ENCODE measurements around the gene UBE2I.

Gene UBE2I

DNA sequence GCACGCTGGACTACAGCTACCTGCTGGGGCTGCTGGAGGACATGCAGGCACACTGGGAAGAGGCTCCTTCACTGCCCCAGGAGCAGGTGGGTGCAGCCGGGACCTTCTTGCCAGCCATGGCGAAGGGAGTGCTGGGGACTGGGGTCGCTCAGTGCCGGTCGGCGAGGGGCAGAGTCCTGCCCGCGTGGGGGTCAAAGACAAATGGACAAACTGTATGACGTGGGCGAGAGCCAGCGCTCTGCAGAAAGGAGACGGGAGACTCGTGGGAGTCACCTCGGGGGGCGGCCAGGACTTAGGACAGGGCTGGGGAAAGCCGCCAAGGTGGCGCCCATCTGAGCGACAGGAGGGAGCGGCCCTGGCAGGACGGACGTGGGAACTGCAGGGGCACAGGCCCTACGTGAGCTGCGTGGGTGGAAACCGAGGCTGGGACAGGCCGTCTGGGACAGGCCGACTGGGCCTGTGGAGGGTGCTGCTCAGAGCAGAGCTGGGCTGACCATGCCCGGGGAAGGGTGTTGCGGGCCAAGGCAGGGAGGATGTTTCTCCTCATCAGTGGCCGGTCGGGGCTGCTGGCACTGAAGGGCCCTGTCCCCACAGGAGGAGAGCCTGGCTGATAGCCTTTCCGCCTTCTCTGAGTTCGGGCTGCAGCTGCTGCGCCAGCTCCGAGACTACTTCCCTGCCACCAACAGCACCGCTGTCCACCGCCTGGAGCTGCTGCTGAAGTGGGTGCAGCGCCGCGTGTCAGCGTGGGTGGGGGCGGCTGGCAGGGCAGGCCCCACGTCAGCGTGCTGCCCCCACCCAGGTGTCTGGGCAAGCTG, 34.2 kb downstream of the UBE2I start:
- DNase-seq (ENCODE audit: low spot score), result no peak

- DNase-seq (ENCODE audit: low spot score), result no peak
Observed at GRCh38 chr16:1344499-1344898, 35.1 kb downstream of the UBE2I start.

GRCh38 chr16:1345087-1345486, 35.7 kb downstream of the UBE2I start:
- DNase-seq (ENCODE audit: low spot score), result no peak

DNA sequence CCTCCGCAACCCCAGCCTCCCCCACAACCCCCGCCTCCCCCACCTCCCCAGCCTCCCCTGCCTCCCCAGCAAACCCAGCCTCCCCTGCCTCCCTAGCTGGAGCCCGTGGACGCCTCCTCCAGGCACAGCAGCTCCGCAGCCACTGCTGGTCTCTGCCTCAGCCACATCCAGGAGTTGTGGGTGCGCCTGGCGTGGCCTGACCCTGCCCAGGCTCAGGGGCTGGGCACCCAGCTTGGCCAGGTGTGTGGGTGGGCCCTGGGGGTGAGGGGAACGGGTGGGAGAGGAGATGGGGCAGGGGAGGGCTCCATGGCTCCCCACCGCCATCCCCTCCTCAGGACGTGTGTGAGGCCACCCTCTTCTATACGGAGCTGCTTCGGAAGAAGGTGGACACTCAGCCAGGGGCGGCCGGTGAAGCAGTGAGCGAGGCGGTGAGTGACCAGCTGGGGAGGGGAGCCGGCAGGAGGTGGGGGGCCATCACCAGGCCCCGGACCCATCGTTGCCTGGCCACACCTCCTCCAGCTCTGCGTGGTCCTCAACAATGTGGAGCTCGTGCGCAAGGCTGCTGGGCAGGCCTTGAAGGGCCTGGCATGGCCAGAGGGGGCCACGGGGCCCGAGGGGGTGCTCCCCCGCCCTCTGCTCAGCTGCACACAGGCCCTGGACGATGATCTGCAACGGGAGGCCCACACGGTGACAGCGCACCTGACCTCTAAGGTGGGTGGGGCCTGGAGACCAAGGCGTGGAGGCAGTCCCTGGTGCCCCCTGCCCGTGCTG, 36.4 kb downstream of the UBE2I start:
- no peak for DNase-seq (ENCODE audit: low spot score)

DNA sequence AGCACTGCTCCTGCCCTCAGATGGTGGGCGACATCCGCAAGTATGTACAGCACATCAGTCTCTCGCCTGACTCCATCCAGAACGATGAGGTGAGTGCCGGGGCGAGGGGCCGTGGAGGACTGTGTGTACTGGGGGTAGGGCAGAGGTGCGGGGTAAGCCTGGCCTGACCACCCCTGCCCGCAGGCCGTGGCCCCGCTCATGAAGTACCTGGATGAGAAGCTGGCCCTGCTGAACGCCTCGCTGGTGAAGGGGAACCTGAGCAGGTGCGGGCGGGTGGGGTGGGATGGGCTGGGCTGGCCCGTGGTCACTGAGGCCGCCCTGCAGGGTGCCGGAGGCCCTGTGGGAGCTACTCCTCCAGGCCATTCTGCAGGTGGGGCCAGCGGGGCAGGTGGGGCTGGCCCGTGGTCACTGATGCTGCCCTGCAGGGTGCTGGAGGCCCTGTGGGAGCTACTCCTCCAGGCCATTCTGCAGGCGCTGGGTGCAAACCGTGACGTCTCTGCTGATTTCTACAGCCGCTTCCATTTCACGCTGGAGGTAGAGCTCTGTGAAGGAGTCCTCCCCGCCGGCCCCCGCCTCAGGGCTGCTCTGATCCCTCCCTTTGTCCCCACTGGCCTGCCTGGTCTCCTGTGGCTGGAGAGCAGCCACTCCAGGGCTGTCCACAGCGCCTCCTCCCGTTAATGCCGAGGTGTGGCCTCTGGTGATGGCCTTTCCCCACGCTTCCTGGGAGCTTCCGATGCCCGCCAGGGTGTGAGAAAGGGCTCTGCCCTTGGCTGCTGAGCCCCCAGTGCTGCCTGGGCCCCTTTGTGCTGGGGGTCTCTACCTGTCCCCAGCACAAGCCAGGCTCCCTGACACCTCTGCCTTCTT, 37.2 kb downstream of the UBE2I start:
- DNase-seq (ENCODE audit: low spot score), result no peak

DNA sequence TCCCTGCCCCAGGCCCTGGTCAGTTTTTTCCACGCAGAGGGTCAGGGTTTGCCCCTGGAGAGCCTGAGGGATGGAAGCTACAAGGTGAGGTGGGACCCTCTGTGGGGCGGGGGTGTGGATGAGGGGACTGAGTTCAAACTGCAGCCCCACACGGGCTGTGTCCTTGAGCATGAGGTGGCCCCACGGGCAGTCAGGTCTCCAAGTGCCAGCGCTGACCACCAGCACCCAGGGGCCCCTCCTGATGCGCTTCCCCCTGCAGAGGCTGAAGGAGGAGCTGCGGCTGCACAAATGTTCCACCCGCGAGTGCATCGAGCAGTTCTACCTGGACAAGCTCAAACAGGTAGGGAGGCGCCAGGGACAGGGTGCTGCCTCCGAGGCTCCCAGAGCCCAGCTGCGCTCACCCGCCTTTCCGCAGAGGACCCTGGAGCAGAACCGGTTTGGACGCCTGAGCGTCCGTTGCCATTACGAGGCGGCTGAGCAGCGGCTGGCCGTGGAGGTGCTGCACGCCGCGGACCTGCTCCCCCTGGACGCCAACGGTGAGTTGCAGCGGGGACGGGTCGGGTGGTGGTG, 37.9 kb downstream of the UBE2I start:
- no peak for DNase-seq (ENCODE audit: low spot score)

- DNase-seq (ENCODE audit: low spot score), result no peak
Observed at GRCh38 chr16:1347962-1348361, 38.5 kb downstream of the UBE2I start.

GRCh38 chr16:1348441-1348840, 39.0 kb downstream of the UBE2I start:
- DNase-seq (ENCODE audit: low spot score), result no peak

DNA sequence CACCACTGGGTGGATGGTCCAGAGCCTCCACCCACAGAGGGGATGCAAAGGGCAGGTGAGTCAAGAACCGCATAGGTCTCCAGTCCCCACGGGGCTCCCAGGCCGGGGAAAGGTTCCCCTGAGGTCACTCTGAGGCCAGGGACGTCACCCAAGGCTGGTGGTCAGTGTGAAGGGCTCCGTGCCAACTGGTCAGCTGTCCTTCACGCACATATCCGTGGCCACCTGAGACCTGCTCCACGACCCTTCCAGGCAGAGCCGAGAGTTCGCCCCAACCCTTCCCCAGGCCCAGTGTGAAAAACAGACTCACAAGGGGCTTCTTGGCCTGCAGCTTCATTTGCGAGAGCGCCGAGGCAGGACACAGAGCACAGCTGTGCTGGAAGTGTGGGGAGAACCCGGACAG, 39.5 kb downstream of the UBE2I start:
- DNase-seq (ENCODE audit: low spot score), result no peak

DNA sequence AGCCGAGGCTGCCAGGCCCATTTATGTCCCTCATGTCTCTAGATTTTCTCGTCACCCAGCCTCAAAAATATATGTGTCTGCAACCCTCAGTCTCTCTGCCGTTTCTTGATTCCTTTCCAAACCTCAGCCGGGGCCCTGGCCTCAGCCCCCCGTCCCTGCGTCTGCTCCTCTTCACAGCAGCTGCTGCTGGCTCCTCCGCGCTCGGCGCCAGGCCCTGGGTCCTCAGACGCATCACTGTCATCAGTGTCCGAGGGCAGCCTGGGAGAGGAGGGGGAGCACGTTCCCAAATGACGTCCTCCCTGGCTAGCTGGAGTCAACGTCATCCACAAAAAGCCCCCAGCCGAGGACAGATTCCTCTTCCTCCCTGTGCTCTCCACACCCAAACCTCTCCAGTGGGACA, 39.9 kb downstream of the UBE2I start:
- DNase-seq (ENCODE audit: low spot score), result no peak

- no peak for DNase-seq (ENCODE audit: low spot score)
Observed at GRCh38 chr16:1349951-1350350, 40.5 kb downstream of the UBE2I start.

- no peak for DNase-seq (ENCODE audit: low spot score)
Observed at GRCh38 chr16:1350691-1351090, 41.3 kb downstream of the UBE2I start.

DNA sequence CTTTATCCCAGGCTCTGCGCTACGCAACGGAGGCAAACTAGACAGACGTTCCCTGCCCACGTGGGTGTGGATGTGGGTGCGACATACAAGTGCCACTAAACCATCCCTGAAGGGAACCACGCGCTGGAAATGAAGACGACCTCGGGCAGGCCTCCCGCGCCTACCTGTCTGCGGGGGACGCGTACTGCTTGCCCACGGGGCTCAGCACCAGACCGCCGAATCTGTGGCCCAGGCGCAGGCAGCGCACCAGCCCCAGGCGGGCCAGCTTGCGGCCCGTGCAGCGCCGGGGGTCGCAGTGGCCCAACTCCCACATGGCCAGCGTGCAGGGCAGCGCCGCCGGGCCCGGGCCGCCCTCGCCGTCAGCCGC, 41.8 kb downstream of the UBE2I start:
- DNase-seq (ENCODE audit: low spot score), result no peak

DNA sequence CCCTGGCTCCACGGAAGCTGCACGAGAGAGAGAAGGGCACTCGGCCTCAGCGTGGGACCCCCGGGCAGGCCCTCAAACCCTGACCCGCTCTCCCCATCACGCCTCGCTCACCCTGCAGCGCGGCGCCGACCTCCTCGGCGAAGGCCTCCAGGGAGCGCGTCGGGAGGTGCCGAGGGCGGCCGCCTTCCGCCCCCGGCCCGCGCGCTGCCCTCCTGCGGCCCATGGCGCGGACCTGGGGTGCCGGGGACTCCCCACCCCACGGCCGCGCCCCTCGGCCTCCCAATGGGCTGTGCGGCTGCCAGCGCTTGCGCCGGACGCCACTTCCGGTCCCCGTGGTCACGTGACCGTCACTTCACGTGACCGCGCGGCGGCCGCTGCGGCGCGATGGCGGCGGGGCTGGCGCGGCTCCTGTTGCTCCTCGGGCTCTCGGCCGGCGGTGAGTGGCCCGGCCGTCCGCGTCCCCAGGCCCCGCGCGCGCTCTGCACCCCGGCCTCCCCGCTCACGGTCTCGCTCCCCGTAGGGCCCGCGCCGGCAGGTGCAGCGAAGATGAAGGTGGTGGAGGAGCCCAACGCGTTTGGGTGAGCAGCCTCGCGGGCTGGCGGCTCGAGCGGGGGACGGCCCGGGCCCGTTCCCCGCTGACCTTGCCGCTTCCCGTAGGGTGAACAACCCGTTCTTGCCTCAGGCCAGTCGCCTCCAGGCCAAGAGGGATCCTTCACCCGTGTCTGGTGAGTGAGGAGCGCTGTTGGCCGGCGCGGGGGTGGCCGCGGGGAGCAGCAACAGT, 42.3 kb downstream of the UBE2I start, which contains the start of the genes GNPTG and TSR3:
TSS of gene GNPTG (plus strand) at position 350 of the 781 bp plus-strand sequence. CDS start at position 385, 35 bp downstream.
TSS of gene TSR3 (minus strand) at position 297 of the 781 bp plus-strand sequence. CDS start at position 223, 74 bp downstream.
- DNase-seq (ENCODE audit: low spot score), result peak; percentile 77

DNA sequence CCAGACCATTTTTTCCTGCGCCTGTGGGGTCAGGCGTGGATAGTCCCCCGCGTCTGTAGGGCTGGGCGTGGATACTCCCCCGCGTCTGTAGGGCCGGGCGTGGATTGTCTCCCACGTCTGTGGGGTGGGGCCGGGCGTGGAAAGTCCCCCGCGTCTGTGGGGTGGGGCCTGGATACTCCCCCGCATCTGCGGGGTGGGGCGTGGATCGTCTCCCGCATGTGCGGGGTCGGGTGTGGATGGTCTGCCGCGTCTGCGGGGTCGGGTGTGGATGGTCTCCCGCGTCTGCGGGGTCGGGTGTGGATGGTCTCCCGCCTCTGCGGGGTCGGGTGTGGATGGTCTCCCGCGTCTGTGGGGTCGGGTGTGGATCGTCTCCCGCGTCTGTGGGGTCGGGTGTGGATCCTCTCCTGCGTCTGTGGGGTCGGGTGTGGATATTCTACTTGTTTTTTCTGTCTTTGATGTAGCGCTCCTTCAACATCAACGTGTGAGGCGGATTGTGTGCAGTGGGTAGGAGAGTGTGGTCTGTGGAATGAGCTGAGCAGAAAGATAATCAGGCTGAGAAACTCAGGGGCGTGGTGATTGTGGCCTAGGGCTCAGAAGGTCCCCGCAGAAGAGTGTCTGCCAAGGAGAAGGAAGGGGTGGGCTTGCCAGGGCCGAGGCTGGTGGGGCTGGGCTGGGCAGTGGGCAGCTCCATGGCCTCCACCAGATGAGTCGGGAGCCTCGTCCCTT, 45.5 kb downstream of the UBE2I start:
- DNase-seq (ENCODE audit: low spot score), result no peak

GRCh38 chr16:1355591-1355990, 46.2 kb downstream of the UBE2I start:
- no peak for DNase-seq (ENCODE audit: low spot score)

DNA sequence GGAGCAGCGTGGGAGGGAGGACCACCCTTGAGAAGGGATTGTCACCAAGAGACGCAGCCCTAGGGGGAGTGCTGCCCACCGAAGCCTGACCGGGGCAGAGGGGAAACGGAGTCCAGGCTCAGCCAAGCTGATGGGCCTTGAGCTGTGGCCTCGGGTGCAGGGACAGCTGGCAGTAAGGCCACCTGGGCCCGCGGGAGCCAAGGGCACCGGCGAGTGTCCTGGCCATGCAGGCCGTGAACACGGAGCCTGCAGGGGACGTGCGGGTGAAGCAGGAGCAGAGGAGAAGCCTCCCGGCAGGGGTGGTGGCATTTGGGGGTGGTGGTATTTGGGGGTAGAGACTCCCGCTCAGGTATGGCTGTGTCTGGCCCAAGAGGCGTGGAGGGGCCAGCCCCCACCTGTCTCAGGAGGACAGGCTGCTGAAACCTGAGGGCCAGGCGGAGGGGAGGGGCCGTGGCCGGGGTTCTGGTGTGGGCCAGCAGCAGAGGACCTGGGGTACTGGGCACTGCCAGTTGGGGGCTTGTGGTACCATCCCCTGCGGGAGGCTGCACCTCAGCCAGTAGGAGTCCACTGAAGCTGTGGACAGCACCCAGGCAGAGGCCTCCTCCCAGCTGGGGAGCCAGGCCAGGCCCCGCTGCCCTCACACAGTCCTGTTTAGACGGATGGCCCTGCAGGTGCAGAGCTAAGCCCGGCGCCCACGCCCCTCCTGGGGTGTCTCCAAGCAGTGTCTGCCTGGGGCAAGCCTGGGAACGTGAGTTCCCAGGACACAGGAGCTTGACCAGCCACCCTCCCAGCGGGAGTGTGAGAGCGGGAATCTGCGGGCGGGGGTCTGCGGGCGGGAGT, 46.8 kb downstream of the UBE2I start:
- DNase-seq (ENCODE audit: low spot score), result no peak

- DNase-seq (ENCODE audit: low spot score), result peak; percentile 28
Observed at GRCh38 chr16:1357906-1358566, 48.6 kb downstream of the UBE2I start.
